ENCODE measurements around the gene FAM120B. TPM values are rescaled to one million over a fixed set of nuclear protein-coding genes. Genes with fewer than 3 reads are reported as not detected.

Gene FAM120B
- total RNA-seq = 10 to 100 TPM; 16.8 to 35.0 (median 22.2) TPM

- ATAC-seq (ENCODE audit: low FRiP score) (peak; percentile 99), DNase-seq (ENCODE audit: low spot score) (peak; percentile 82)
- TF ChIP-seq CTCF (IDR thresholded peaks at IDR 0.05) = no peak
Measured at GRCh38 chr6:170306324-170307079, at the start of gene FAM120B. FAM120B (plus strand) TSS chr6:170306758; CDS start chr6:170317391, 10,633 bp downstream.

GRCh38 chr6:170257376-170257775 is 49.2 kb upstream of the FAM120B start:
- TF ChIP-seq CTCF (IDR thresholded peaks at IDR 0.05) = no peak
- ATAC-seq (ENCODE audit: low FRiP score) = no peak
- no peak for DNase-seq (ENCODE audit: low spot score)

DNA sequence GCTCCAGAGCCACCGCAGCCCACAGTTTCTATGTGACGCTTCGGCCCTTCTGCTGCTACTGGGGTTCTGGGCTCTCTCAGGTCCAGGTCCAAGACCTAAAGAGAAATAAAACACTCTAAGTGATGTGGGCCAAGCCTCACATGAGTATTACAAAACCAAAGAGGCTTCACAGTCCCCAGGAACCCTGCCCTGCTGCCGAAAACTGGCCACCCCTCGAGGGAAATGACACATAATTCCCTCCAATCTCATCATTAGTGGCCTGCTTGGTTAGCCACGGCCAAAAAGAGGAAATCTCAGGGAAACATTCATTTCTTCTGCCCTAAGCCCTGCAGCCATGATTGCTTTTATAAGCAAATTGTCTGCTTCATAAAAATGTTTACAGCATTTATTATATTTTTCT is 48.2 kb upstream of the FAM120B start:
- no peak for DNase-seq (ENCODE audit: low spot score)
- no peak for TF ChIP-seq CTCF (IDR thresholded peaks at IDR 0.05)
- ATAC-seq (ENCODE audit: low FRiP score) = no peak

- no peak for TF ChIP-seq CTCF (IDR thresholded peaks at IDR 0.05)
- DNase-seq (ENCODE audit: low spot score) (no peak), ATAC-seq (ENCODE audit: low FRiP score) (no peak)
Measured at GRCh38 chr6:170259278-170259677, 47.3 kb upstream of the FAM120B start.

- TF ChIP-seq CTCF (IDR thresholded peaks at IDR 0.05) = no peak
- no peak for DNase-seq (ENCODE audit: low spot score)
- no peak for ATAC-seq (ENCODE audit: low FRiP score)
Measured at GRCh38 chr6:170260686-170261085, 45.9 kb upstream of the FAM120B start.

- TF ChIP-seq CTCF (IDR thresholded peaks at IDR 0.05) = no peak
- DNase-seq (ENCODE audit: low spot score) (no peak), ATAC-seq (ENCODE audit: low FRiP score) (no peak)
Measured at GRCh38 chr6:170261643-170262488, 44.7 kb upstream of the FAM120B start.

Measured in omental fat pad (tissue), 4 donors.